ENCODE data around the gene SELPLG. TPM values are rescaled to one million over a fixed set of nuclear protein-coding genes. Genes with fewer than 3 reads are reported as not detected.

SELPLG gene
- total and polyA plus RNA-seq, 2 of the 4 experiments (the other 2 are of a cell fraction) = 3.2 to 10.8 TPM

GRCh38 chr12:108616941-108617858 lies 16.5 kb downstream of the SELPLG start:
- in situ Hi-C loops (cut with MboI; ENCODE audit: low sequenced_read_pairs) (loop anchor here (5.0 kb wide), 1 partner anchor 50 kb away; no protein-coding TSS in a partner anchor), intact Hi-C loops (cut with micrococcal nuclease) (no loop called here), dilution Hi-C loops (cut with HindIII; ENCODE audit: low sequenced_read_pairs, unreplicated experiment) (no loop called here)
- no peak for DNase-seq
- no peaks in the 10 kb centered on the region for H3K36me3 ChIP-seq (ENCODE audit: control insufficient read depth, insufficient read depth, low read length)
- no peak overlapping the region for H3K27ac ChIP-seq (ENCODE audit: insufficient read depth, low read length)
- ATAC-seq (ENCODE audit: low read depth) = no peak
- no peak overlapping the region for H4K5ac ChIP-seq (ENCODE audit: low read depth, low read length)
- H2BK15ac ChIP-seq (ENCODE audit: low read depth, low read length) = no peak overlapping the region
- no peaks in the 10 kb centered on the region for H4K20me1 ChIP-seq (ENCODE audit: insufficient read depth, low read length)
- H3K79me1 ChIP-seq (ENCODE audit: low read depth in 1 of 2, low read length in 2 of 2) = peaks cover 0 to 2% of the 10 kb centered on the region in 2 experiments; a peak in 1 of 4 replicates
- H2BK20ac ChIP-seq (ENCODE audit: low read depth, low read length) = no peak overlapping the region; the same call in 1 of the 2 replicates
- peak overlapping the region; percentile 25 for H2AK5ac ChIP-seq (ENCODE audit: low read depth, low read length)
- H3K56ac ChIP-seq (ENCODE audit: extremely low read depth, insufficient read depth, low read length) = no peak overlapping the region
- no peak overlapping the region for H3K14ac ChIP-seq (replicated peaks; ENCODE audit: low read depth, low read length)
- H4K91ac ChIP-seq (ENCODE audit: insufficient read depth, low read depth, low read length) = no peak overlapping the region
- H4K8ac ChIP-seq (ENCODE audit: low read depth in 2 of 2, low read length in 2 of 2) = no peak overlapping the region
- peak overlapping the region; percentile 78 for H2AK9ac ChIP-seq (replicated peaks; ENCODE audit: low read depth, low read length, poor library complexity)
- peaks cover 3% of the 10 kb centered on the region; the same call in 1 of the 2 replicates for H3K9me3 ChIP-seq (ENCODE audit: control insufficient read depth, insufficient read depth, low read length)
- BruUV-seq (replicated peaks) = no TSS peak
- H3K27me3 ChIP-seq (ENCODE audit: control insufficient read depth, insufficient read depth, low read length) = no peaks in the 10 kb centered on the region
- no peak overlapping the region for H3K4me2 ChIP-seq (ENCODE audit: low read depth, low read length)
- H3K18ac ChIP-seq (ENCODE audit: low read depth, low read length) = no peak overlapping the region
- no peak overlapping the region for H3K4me3 ChIP-seq (ENCODE audit: insufficient read depth, low read depth, low read length)
- ChIA-PET POLR2A (ENCODE audit: unreplicated experiment) (no interaction called here), CTCF (interaction anchor here (0.7 to 2.1 kb wide), 6 partner anchors 11 to 52 kb away, joined by 3 to 37 read pairs (median 6); partner anchors contain the start of gene TMEM119)
- no peak overlapping the region for H3K23ac ChIP-seq (ENCODE audit: low read depth, low read length)
- WGBS, 2 experiments (ENCODE audit: extremely low coverage in 2 of 2, insufficient read length in 1 of 2) = 77% methylated on average over 6 of the region's 14 CpGs; no CpG with 5 or more reads in 1 of the 2 experiments
- no peak overlapping the region for H2AFZ ChIP-seq (replicated peaks; ENCODE audit: low read length, poor library complexity)
- peaks cover 4% of the 10 kb centered on the region for H3K4me1 ChIP-seq (ENCODE audit: control insufficient read depth, insufficient read depth, low read length)
- H3K4ac ChIP-seq (ENCODE audit: low read depth, low read length) = peak overlapping the region; percentile 30
- H3K9me1 ChIP-seq (ENCODE audit: insufficient read depth, low read length) = peaks cover 5% of the 10 kb centered on the region; the same call in 1 of the 2 replicates
- no peak overlapping the region for H2BK5ac ChIP-seq (ENCODE audit: low read depth, low read length, poor library complexity, severe bottlenecking)
- H3K9ac ChIP-seq (ENCODE audit: low read depth, low read length) = no peak overlapping the region
- no peak overlapping the region for H2BK120ac ChIP-seq (ENCODE audit: low read depth, low read length)
- TF ChIP-seq MXI1 (IDR thresholded peaks at IDR 0.05; ENCODE audit: borderline replicate concordance, low read depth, low read length) (no peak), RAD21 (IDR thresholded peaks at IDR 0.05; ENCODE audit: low read length) (no peak), CHD1 (IDR thresholded peaks at IDR 0.05; ENCODE audit: low read depth, low read length) (no peak), POLR2A (IDR thresholded peaks at IDR 0.05; ENCODE audit: low read depth, low read length) (no peak), BHLHE40 (IDR thresholded peaks at IDR 0.05; ENCODE audit: low read depth, low read length) (no peak), CTCF (conservative IDR thresholded peaks at IDR 0.05; ENCODE audit: low read depth, low read length) (no peak), MAZ (IDR thresholded peaks at IDR 0.05; ENCODE audit: borderline replicate concordance, low read depth, low read length) (no peak), MAFK (IDR thresholded peaks at IDR 0.05; ENCODE audit: low read depth, low read length) (no peak), SMC3 (IDR thresholded peaks at IDR 0.05; ENCODE audit: low read depth, low read length) (no peak), RCOR1 (IDR thresholded peaks at IDR 0.05; ENCODE audit: insufficient replicate concordance, low read length) (no peak), FOS (IDR thresholded peaks at IDR 0.05; ENCODE audit: low read depth, low read length) (no peak), NFE2L2 (IDR thresholded peaks at IDR 0.05; ENCODE audit: low read depth, low read length) (no peak), RFX5 (IDR thresholded peaks at IDR 0.05; ENCODE audit: low read depth, low read length) (no peak), USF2 (IDR thresholded peaks at IDR 0.05; ENCODE audit: low read depth, low read length) (no peak)

Data from IMR-90 (cell line).